SK-N-MC (cell line): ENCODE data around the gene MAP3K2.

Source experiments
- EZH2 ChIP-seq: fragments of 200-600 bp; sonication (generic); IDR thresholded peaks from one replicate; pipeline ENCODE4 v1.6.1; 2017; ENCODE audit warnings: antibody characterized with exemption
- FOXP2 ChIP-seq: optimal IDR thresholded peaks from 2 replicates; pipeline ENCODE3; 2011; ENCODE audit warnings: mild to moderate bottlenecking, moderate library complexity; ENCODE audit not compliant: insufficient read depth; ENCODE audit errors: extremely low read length, control extremely low read depth
- POLR2AphosphoS5 ChIP-seq: IDR thresholded peaks from 2 replicates; pipeline ENCODE4 v1.6.1; 2012; ENCODE audit warnings: mild to moderate bottlenecking, low read depth, low read length, borderline replicate concordance

GRCh38 chr2:127261804-127262406 lies 125.9 kb downstream of the MAP3K2 start:
- TF ChIP-seq EZH2, result no peak
- TF ChIP-seq POLR2AphosphoS5, result no peak
- no peak for TF ChIP-seq FOXP2
